B cell (primary cell): ENCODE data around the gene TMEM255B. TPM values are rescaled to one million over a fixed set of nuclear protein-coding genes. Genes with fewer than 3 reads are reported as not detected.

Source experiments
- ATAC-seq: fragments of 200-7000 bp; cut with Tn5 transposase; one replicate; pipeline ENCODE4 v1.10.0; 2021; ENCODE audit warnings: low read depth, mild to moderate bottlenecking, moderate number of reproducible peaks, moderate library complexity
- CTCF ChIA-PET: fragments of 350-600 bp; sonication (Branson Sonifier 250); formaldehyde crosslinking; loops from one replicate; lab custom pipeline; 2021; ENCODE audit warnings: antibody characterized with exemption, inconsistent platforms; lab: Charles Lee
- POLR2A ChIA-PET: fragments of 350-600 bp; sonication (Branson Sonifier 250); formaldehyde crosslinking; loops from one replicate; lab custom pipeline; 2021; ENCODE audit warnings: antibody characterized with exemption; lab: Charles Lee
- DNase-seq: peaks from one replicate; pipeline ENCODE4 v3.0.0; 2013
- H2AFZ ChIP-seq: 2 replicates; pipeline ENCODE4 v1.6.1; 2012; ENCODE audit warnings: mild to moderate bottlenecking, low read depth, low read length; ENCODE audit not compliant: insufficient read depth, poor library complexity, severe bottlenecking
- H3K27ac ChIP-seq, 2 donors: 1 replicate in 1 of 2; 2 replicates in 1 of 2; pipeline ENCODE4 v1.5.1; 2012 to 2013; ENCODE audit warnings: low read length in 2 of 2, mild to moderate bottlenecking in 2 of 2, moderate library complexity in 1 of 2
- H3K27me3 ChIP-seq, 4 experiments: fragments of 200-600 bp in 1 of 4; sonication (generic) in 1 of 4; replicated peaks in 1 of 4; 1 replicate in 2 of 4; 2 replicates in 2 of 4; pipeline versions ENCODE4 v1.6.1 to v1.7.0; 2013 to 2016; ENCODE audit warnings: low read length in 3 of 4, mild to moderate bottlenecking in 2 of 4, mixed read lengths in 1 of 4, moderate library complexity in 1 of 4; ENCODE audit not compliant: insufficient read depth in 4 of 4, control insufficient read depth in 3 of 4; ENCODE audit errors: control extremely low read depth in 1 of 4
- H3K36me3 ChIP-seq, 2 experiments: replicated peaks in 1 of 2; 1 replicate in 1 of 2; 2 replicates in 1 of 2; pipeline versions ENCODE4 v1.6.1 to v1.7.1; 2013; ENCODE audit warnings: low read length in 1 of 2; ENCODE audit not compliant: insufficient read depth in 2 of 2, control insufficient read depth in 1 of 2; ENCODE audit errors: control extremely low read depth in 1 of 2, extremely low read depth in 1 of 2
- H3K4me1 ChIP-seq, 2 donors: fragments of 200-600 bp in 1 of 2; sonication (generic) in 1 of 2; 1 replicate in 1 of 2; 2 replicates in 1 of 2; pipeline versions ENCODE4 v1.5.1 to v1.6.1; 2013 to 2017; ENCODE audit warnings: low read length in 2 of 2; ENCODE audit not compliant: control insufficient read depth in 2 of 2, insufficient read depth in 2 of 2
- H3K4me2 ChIP-seq: replicated peaks from 2 replicates; pipeline ENCODE3; 2012; ENCODE audit warnings: mild to moderate bottlenecking, low read depth, low read length; ENCODE audit not compliant: poor library complexity, severe bottlenecking
- H3K4me3 ChIP-seq, 5 experiments: fragments of 200-600 bp in 1 of 5; sonication (generic) in 1 of 5; 1 replicate in 3 of 5; 2 replicates in 2 of 5; pipeline versions ENCODE4 v1.5.1 to v1.7.0; 2011 to 2016; ENCODE audit warnings: low read length in 4 of 5, mild to moderate bottlenecking in 4 of 5, low read depth in 2 of 5, control low read depth in 1 of 5, moderate library complexity in 1 of 5; ENCODE audit not compliant: insufficient read depth in 1 of 5; ENCODE audit errors: control extremely low read depth in 1 of 5, extremely low read depth in 1 of 5
- H3K79me2 ChIP-seq: fragments of 200-600 bp; sonication (generic); one replicate; pipeline ENCODE4 v1.6.0; 2016; ENCODE audit warnings: low read length; ENCODE audit not compliant: control insufficient read depth, insufficient read depth
- H3K9ac ChIP-seq: fragments of 200-600 bp; sonication (generic); 2 replicates; pipeline ENCODE4 v1.6.1; 2017; ENCODE audit warnings: mild to moderate bottlenecking, low read length, moderate library complexity
- H3K9me3 ChIP-seq, 3 donors: one replicate each; pipeline versions ENCODE4 v1.6.1 to v1.7.1; 2013; ENCODE audit warnings: low read length in 2 of 3; ENCODE audit not compliant: control insufficient read depth in 2 of 3, insufficient read depth in 1 of 3; ENCODE audit errors: control extremely low read depth in 1 of 3
- H4K20me1 ChIP-seq: 2 replicates; pipeline ENCODE4 v1.6.0; 2012; ENCODE audit warnings: mild to moderate bottlenecking, low read length; ENCODE audit not compliant: insufficient read depth, control insufficient read depth, poor library complexity, severe bottlenecking
- H3K27ac Mint-ChIP-seq: one replicate; pipeline ENCODE4 v1.8.0; 2021; ENCODE audit warnings: mixed read lengths
- H3K27me3 Mint-ChIP-seq: one replicate; pipeline ENCODE4 v1.8.0; 2021; ENCODE audit warnings: mixed read lengths
- H3K4me1 Mint-ChIP-seq: one replicate; pipeline ENCODE4 v1.8.0; 2021; ENCODE audit warnings: mixed read lengths
- H3K4me3 Mint-ChIP-seq: one replicate; pipeline ENCODE4 v1.8.0; 2021; ENCODE audit warnings: mixed read lengths
- H3K9me3 Mint-ChIP-seq: one replicate; pipeline ENCODE4 v1.8.0; 2022; ENCODE audit warnings: mixed read lengths; ENCODE audit not compliant: insufficient read depth
- EZH2 ChIP-seq: IDR thresholded peaks from 2 replicates; pipeline ENCODE4 v1.6.1; 2012; ENCODE audit warnings: borderline replicate concordance, low read depth, mild to moderate bottlenecking, moderate library complexity, low read length; ENCODE audit not compliant: insufficient read depth, poor library complexity, severe bottlenecking
- WGBS: methylation state at CpG from one replicate; pipeline ENCODE4 v1.1.5; 2013; ENCODE audit warnings: missing lambda C conversion rate; ENCODE audit not compliant: insufficient coverage; 5-methylcytosine and 5-hydroxymethylcytosine counted together
- intact Hi-C: fragments of 100-400 bp; cut with micrococcal nuclease; formaldehyde crosslinking; loops from one replicate; pipeline ENCODE4 v1.10.0; 2022
- polyA plus RNA-seq: library from polyadenylated mRNA; depleted of rRNA; stranded (reverse); fragments of >200 nt; gene quantifications from 2 replicates; pipeline ENCODE4 v1.2.3, GENCODE V29; 2012
- total RNA-seq, 2 donors: library from RNA; stranded (reverse); fragments of 120-200 nt in 1 of 2; gene quantifications; 1 replicate in 1 of 2; 2 replicates in 1 of 2; pipeline versions ENCODE4 v1.2.3 to v1.2.4, GENCODE V29; 2013 to 2022
- TF ChIP-seq, protein P1 (sequence below): fragments of 200-600 bp; IDR thresholded peaks from one replicate; pipeline ENCODE4 v1.8.0; 2022; ENCODE audit warnings: antibody characterized with exemption, mild to moderate bottlenecking

Gene TMEM255B
- total and polyA plus RNA-seq, 2 donors (not counting 1 experiment from before 2014, with no cell fraction given), result 2.1 to 8.2 TPM

DNA sequence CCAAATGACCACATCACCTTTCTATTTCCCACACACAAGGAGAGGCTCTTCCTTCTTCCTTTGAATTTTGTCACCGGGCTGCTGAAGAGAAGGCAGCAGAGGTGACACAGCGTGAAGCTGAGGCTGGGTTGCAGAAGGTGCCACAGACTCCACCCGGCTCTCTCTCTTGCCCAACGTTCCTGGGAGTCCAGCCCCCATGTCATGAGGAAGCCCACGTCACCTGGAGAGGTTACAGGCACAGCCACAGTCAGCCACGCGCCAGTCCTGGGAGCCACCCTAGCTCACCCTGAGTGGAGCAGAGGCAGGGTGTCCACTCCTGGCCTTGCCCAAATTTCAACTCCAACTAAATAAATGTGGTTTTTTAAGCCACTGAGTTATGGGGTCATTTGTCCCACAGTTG, 4.8 kb upstream of the TMEM255B start:
- H3K4me3 ChIP-seq, result no peak overlapping the region
- H3K4me2 ChIP-seq, result no peak overlapping the region
- H2AFZ ChIP-seq, result no peak overlapping the region
- Mint-ChIP-seq H3K27ac (no peak overlapping the region), H3K9me3 (no peaks in the 10 kb centered on the region), H3K4me1 (peaks cover 11% of the 10 kb centered on the region), H3K4me3 (no peak overlapping the region), H3K27me3 (no peaks in the 10 kb centered on the region)
- H3K9me3 ChIP-seq, result peaks cover 0 to 17% (median 2%) of the 10 kb centered on the region in 3 donors
- H4K20me1 ChIP-seq, result no peaks in the 10 kb centered on the region
- no peak for ATAC-seq
- no peak overlapping the region for H3K27ac ChIP-seq
- peaks cover 0 to under 1% (median under 1%) of the 10 kb centered on the region in 4 experiments for H3K27me3 ChIP-seq
- no peak for DNase-seq
- H3K4me1 ChIP-seq, result peaks cover 5 to 8% of the 10 kb centered on the region in 2 donors
- TF ChIP-seq, protein P1, sequence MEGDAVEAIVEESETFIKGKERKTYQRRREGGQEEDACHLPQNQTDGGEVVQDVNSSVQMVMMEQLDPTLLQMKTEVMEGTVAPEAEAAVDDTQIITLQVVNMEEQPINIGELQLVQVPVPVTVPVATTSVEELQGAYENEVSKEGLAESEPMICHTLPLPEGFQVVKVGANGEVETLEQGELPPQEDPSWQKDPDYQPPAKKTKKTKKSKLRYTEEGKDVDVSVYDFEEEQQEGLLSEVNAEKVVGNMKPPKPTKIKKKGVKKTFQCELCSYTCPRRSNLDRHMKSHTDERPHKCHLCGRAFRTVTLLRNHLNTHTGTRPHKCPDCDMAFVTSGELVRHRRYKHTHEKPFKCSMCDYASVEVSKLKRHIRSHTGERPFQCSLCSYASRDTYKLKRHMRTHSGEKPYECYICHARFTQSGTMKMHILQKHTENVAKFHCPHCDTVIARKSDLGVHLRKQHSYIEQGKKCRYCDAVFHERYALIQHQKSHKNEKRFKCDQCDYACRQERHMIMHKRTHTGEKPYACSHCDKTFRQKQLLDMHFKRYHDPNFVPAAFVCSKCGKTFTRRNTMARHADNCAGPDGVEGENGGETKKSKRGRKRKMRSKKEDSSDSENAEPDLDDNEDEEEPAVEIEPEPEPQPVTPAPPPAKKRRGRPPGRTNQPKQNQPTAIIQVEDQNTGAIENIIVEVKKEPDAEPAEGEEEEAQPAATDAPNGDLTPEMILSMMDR, result no peak
- POLR2A ChIA-PET, result no interaction called here
- H3K79me2 ChIP-seq, result no peaks in the 10 kb centered on the region
- H3K36me3 ChIP-seq, result no peaks in the 10 kb centered on the region
- H3K9ac ChIP-seq, result no peak overlapping the region
- intact Hi-C loops, result no loop called here
- CTCF ChIA-PET, result no interaction called here
- 93% methylated on average over 5 of the region's 7 CpGs for WGBS

DNA sequence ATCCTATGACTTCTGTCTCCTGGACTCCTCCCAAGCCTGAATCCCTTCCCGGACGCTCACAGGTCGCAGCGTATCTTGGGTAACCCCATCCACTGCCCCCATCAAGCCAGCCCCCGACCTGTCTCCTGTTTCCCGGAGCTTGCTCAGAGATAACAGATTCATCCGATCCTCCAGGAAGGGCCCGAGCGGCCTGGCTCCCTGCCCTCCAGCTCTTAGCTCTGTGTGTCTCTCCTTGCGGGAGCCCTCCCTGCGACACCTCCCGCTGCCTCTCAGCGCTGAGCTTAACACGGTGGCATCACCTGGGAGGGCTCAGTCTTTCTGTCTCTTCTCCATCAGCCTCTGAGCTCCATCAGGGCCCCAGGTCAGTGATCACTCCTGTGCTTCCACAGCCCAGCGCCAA, 4.3 kb upstream of the TMEM255B start:
- Histone ChIP-seq H3K9ac (no peak overlapping the region), H3K9me3 (peaks cover 0 to 17% (median 2%) of the 10 kb centered on the region in 3 donors), H3K79me2 (no peaks in the 10 kb centered on the region), H3K4me1 (peaks cover 9 to 12% of the 10 kb centered on the region in 2 donors), H3K36me3 (no peaks in the 10 kb centered on the region), H3K4me2 (no peak overlapping the region), H3K27me3 (peaks cover 0 to 5% (median 3%) of the 10 kb centered on the region in 4 experiments), H4K20me1 (no peaks in the 10 kb centered on the region), H2AFZ (no peak overlapping the region), H3K4me3 (no peak overlapping the region), H3K27ac (no peak overlapping the region)
- TF ChIP-seq EZH2, result no peak
- TF ChIP-seq, protein P1, result no peak
- H3K27ac Mint-ChIP-seq, result no peak overlapping the region
- ATAC-seq (no peak), DNase-seq (no peak)
- H3K27me3 Mint-ChIP-seq, result peaks cover 4% of the 10 kb centered on the region
- peaks cover 15% of the 10 kb centered on the region for H3K4me1 Mint-ChIP-seq
- intact Hi-C loops, result no loop called here
- POLR2A ChIA-PET, result no interaction called here
- CTCF ChIA-PET, result no interaction called here
- no peak overlapping the region for H3K4me3 Mint-ChIP-seq
- WGBS, result 93% methylated on average over 15 of the region's 15 CpGs
- no peaks in the 10 kb centered on the region for H3K9me3 Mint-ChIP-seq
